ENCODE data around the gene SLC1A7. TPM values are rescaled to one million over a fixed set of nuclear protein-coding genes. Genes with fewer than 3 reads are reported as not detected.

Gene SLC1A7
- total and polyA plus RNA-seq, 2 of the 13 experiments (the other 11 are each of a cell fraction or from before 2014, with no cell fraction given), result 0.04 to 2.0 TPM

DNA sequence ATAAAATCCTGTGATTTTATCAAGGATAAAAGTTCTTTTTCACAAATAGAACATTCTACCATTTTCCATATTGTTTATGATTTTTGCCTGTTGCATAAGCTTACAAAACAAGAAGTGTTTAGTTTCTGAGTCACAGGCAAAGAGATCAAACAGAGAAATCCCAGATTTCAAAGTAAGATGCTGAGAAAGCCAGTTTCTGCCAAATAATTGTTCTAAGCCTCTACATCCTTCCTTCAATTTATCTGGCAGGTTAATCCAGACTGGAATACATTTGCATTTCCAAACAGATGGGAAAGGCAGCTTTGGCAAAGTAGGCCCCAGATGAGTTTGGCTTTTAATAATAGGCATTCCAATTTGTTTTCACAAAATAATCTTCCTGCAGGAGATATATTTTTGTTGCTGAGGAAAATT, 2.5 kb downstream of the SLC1A7 start (continued):
- TF ChIP-seq, protein P1, sequence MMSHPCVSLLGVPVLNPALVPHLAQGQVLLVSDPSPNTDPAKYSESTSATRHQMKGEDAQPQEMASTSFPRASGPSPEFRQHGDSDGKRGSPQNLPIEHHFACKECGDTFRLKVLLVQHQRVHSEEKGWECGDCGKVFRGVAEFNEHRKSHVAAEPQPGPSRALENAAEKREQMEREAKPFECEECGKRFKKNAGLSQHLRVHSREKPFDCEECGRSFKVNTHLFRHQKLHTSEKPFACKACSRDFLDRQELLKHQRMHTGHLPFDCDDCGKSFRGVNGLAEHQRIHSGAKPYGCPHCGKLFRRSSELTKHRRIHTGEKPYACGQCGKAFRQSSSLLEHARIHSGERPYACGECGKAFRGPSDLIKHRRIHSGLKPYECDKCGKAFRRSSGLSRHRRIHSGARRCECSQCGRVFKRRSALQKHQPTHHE (CRISPR knock-in tag; IDR thresholded peaks at IDR 0.05; ENCODE audit: borderline replicate concordance), result no peak
- TF ChIP-seq, protein P2, sequence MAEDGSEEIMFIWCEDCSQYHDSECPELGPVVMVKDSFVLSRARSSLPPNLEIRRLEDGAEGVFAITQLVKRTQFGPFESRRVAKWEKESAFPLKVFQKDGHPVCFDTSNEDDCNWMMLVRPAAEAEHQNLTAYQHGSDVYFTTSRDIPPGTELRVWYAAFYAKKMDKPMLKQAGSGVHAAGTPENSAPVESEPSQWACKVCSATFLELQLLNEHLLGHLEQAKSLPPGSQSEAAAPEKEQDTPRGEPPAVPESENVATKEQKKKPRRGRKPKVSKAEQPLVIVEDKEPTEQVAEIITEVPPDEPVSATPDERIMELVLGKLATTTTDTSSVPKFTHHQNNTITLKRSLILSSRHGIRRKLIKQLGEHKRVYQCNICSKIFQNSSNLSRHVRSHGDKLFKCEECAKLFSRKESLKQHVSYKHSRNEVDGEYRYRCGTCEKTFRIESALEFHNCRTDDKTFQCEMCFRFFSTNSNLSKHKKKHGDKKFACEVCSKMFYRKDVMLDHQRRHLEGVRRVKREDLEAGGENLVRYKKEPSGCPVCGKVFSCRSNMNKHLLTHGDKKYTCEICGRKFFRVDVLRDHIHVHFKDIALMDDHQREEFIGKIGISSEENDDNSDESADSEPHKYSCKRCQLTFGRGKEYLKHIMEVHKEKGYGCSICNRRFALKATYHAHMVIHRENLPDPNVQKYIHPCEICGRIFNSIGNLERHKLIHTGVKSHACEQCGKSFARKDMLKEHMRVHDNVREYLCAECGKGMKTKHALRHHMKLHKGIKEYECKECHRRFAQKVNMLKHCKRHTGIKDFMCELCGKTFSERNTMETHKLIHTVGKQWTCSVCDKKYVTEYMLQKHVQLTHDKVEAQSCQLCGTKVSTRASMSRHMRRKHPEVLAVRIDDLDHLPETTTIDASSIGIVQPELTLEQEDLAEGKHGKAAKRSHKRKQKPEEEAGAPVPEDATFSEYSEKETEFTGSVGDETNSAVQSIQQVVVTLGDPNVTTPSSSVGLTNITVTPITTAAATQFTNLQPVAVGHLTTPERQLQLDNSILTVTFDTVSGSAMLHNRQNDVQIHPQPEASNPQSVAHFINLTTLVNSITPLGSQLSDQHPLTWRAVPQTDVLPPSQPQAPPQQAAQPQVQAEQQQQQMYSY (CRISPR knock-in tag; IDR thresholded peaks at IDR 0.05), result no peak
- TF ChIP-seq ZBTB7B (CRISPR knock-in tag; IDR thresholded peaks at IDR 0.05) (no peak), FOXP1 (IDR thresholded peaks at IDR 0.05) (no peak), FOXP1 (CRISPR knock-in tag; IDR thresholded peaks at IDR 0.05) (peak; percentile 30; the same call in 1 of the 2 replicates), EP300 (IDR thresholded peaks at IDR 0.05; ENCODE audit: low read depth in 2 of 2, low read length in 2 of 2) (peak in 1 of 2 experiments; percentile 12; a peak in 1 of 4 replicates), EP300 (CRISPR knock-in tag; IDR thresholded peaks at IDR 0.05; ENCODE audit: borderline replicate concordance) (no peak), SUZ12 (IDR thresholded peaks at IDR 0.05; ENCODE audit: low read depth, low read length) (no peak), ZNF543 (CRISPR knock-in tag; IDR thresholded peaks at IDR 0.05) (no peak), NFE2 (CRISPR knock-in tag; IDR thresholded peaks at IDR 0.05) (no peak), PHF8 (CRISPR knock-in tag; IDR thresholded peaks at IDR 0.05) (no peak), ZNF446 (CRISPR knock-in tag; IDR thresholded peaks at IDR 0.05) (no peak), TBL1XR1 (IDR thresholded peaks at IDR 0.05; ENCODE audit: borderline replicate concordance, low read length, partially characterized antibody) (no peak)

Data from HepG2 (cell line).